ENCODE measurements around the gene CTNNBL1. TPM values are rescaled to one million over a fixed set of nuclear protein-coding genes. Genes with fewer than 3 reads are reported as not detected.
"Not testable (repeated sequence)": the region's sequence is repeated elsewhere in the genome, so short reads cannot be mapped to it uniquely, and the experiment has no call there.

The CTNNBL1 gene
- polyA plus RNA-seq, 2 donors: 30.2 to 39.6 TPM

DNA sequence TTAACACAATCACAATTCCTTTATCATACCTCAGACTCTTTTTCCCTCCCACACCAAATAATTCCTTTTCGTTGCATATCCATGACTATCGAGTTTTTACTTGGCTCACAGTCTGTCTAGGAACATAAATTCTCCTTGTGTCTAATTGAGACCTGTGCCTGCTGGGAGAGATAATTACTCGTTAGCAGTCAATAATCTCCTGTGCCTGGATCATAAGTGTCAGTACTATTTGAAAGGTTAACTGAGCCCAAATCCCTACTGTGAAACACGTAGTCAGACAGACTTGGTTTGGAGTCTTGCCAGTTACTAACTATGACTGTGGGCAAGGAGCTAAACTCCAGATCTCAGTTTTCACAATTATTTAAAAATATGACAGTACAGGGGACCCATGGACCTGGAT, 5.7 kb upstream of the CTNNBL1 start:
- no peaks in the 10 kb centered on the region for H3K27me3 ChIP-seq (ENCODE audit: control insufficient read depth in 1 of 2, insufficient read depth in 2 of 2, low read length in 2 of 2)
- WGBS, 2 donors: 68 to 73% methylated on average over 4 of the region's 4 CpGs
- H3K4me1 ChIP-seq (ENCODE audit: control insufficient read depth in 2 of 2, insufficient read depth in 2 of 2, low read length in 1 of 2): no peaks in the 10 kb centered on the region
- H3K9me3 ChIP-seq (ENCODE audit: control insufficient read depth in 2 of 2, insufficient read depth in 1 of 2, low read depth in 1 of 2, low read length in 1 of 2): no peaks in the 10 kb centered on the region
- no peaks in the 10 kb centered on the region for H3K36me3 ChIP-seq (ENCODE audit: control insufficient read depth in 2 of 2, insufficient read depth in 2 of 2, low read length in 1 of 2)
- no peak overlapping the region for H3K27ac ChIP-seq (ENCODE audit: low read depth in 2 of 2, low read length in 1 of 2)
- H3K4me3 ChIP-seq (ENCODE audit: low read depth in 1 of 2, low read length in 2 of 2): no peak overlapping the region

DNA sequence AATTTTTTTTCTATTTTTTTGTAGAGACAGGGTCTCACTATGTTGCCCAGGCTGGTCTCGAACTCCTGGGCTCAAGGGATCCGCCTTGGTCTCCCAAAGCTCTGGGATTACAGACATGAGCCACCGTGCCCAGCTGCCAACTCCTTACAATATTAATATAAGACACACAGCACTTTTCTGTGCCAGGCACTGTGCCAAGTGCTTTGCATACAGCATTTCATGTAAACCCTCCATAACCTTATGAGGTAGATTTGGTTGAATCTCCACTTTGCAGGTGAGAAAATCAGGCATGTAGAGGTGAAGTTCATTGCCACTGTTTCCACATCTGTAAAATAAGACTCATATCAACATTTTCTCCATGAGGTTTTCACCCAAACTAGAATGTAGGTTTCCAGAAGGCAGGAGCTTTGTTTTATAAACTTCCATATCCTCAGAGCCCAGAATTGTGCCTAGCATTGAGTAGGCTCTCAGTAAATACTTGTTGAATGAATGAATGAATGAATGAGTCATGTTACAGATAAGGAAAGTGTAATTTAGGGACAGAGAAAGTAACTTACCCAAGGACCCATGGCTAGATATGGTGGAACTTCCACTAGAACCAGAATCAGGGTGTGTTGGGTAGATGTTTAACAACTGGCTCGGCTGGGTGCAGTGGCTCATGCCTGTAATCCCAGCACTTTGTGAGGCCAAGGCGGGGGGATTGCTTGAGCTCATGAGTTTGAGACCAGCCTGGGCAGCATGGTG, 3.0 kb upstream of the CTNNBL1 start:
- H3K27ac ChIP-seq (ENCODE audit: low read depth in 2 of 2, low read length in 1 of 2): no peak overlapping the region
- no peak overlapping the region for H3K4me3 ChIP-seq (ENCODE audit: low read depth in 1 of 2, low read length in 2 of 2)
- no peaks in the 10 kb centered on the region for H3K9me3 ChIP-seq (ENCODE audit: control insufficient read depth in 2 of 2, insufficient read depth in 1 of 2, low read depth in 1 of 2, low read length in 1 of 2)
- WGBS, 2 donors: 69 to 70% methylated on average over 5 of the region's 5 CpGs
- no peaks in the 10 kb centered on the region for H3K27me3 ChIP-seq (ENCODE audit: control insufficient read depth in 1 of 2, insufficient read depth in 2 of 2, low read length in 2 of 2)
- peaks cover 0 to 2% of the 10 kb centered on the region in 2 donors for H3K4me1 ChIP-seq (ENCODE audit: control insufficient read depth in 2 of 2, insufficient read depth in 2 of 2, low read length in 1 of 2)
- H3K36me3 ChIP-seq (ENCODE audit: control insufficient read depth in 2 of 2, insufficient read depth in 2 of 2, low read length in 1 of 2): no peaks in the 10 kb centered on the region

DNA sequence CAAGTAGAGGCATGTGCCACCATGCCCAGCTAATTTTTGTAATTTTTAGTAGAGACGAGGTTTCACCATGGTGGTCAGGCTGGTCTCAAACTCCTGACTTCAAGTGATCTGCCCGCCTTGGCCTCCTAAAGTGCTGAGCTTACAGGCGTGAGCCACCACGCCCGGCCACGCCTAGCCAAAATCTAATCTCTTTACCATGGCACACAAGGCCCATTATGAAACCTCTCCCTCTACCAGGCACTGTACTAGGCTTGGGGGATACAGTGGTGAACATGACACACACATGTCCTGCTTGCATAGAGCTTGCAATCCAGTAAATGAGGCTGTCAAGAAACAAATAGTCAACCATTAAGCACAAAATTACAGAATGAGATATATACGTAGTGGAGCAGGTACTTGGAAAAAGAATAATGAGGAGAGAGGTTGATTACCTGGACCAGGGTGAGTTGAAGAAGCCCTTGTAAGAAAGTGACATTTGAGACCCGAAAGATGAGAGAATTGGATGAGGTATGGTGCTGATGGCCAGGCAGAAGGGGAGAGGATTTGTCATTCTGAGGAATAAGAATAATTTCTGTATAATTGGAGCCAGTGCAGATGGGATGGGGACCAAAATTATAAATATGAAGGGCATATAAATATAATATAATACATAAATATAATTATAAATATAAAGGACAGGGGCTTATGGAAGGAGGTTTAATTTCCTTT, 1.2 kb upstream of the CTNNBL1 start:
- H3K4me3 ChIP-seq (ENCODE audit: low read depth in 1 of 2, low read length in 2 of 2): no peak overlapping the region
- H3K27ac ChIP-seq (ENCODE audit: low read depth in 2 of 2, low read length in 1 of 2): no peak overlapping the region
- H3K4me1 ChIP-seq (ENCODE audit: control insufficient read depth in 2 of 2, insufficient read depth in 2 of 2, low read length in 1 of 2): peaks cover 0 to 2% of the 10 kb centered on the region in 2 donors
- WGBS, 2 donors: 85 to 92% methylated on average over 8 of the region's 8 CpGs
- no peaks in the 10 kb centered on the region for H3K36me3 ChIP-seq (ENCODE audit: control insufficient read depth in 2 of 2, insufficient read depth in 2 of 2, low read length in 1 of 2)
- no peaks in the 10 kb centered on the region for H3K9me3 ChIP-seq (ENCODE audit: control insufficient read depth in 2 of 2, insufficient read depth in 1 of 2, low read depth in 1 of 2, low read length in 1 of 2)
- no peaks in the 10 kb centered on the region for H3K27me3 ChIP-seq (ENCODE audit: control insufficient read depth in 1 of 2, insufficient read depth in 2 of 2, low read length in 2 of 2)

DNA sequence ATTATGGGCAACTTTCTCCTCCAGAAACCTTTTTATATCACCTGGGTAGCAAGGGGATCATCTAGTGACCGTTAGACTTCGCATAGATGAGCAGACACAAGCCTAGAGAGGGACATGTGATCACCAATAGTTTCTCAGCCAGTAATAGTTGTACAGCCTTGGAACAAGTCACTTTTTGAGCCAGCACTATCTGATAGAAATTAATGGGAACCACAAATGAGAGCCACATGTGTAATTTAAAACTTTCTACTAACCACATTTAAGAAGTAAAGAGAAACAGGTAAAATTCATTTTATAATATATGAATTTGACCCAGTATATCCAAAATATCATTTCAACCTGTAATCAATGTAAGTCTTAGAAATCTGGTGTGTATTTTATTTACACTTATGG, 592 bp upstream of the CTNNBL1 start:
- Histone ChIP-seq H3K4me1 (ENCODE audit: control insufficient read depth in 2 of 2, insufficient read depth in 2 of 2, low read length in 1 of 2) (peaks cover 0 to 2% of the 10 kb centered on the region in 2 donors), H3K4me3 (ENCODE audit: low read depth in 1 of 2, low read length in 2 of 2) (peak overlapping the region; percentile 24 to 95), H3K27ac (ENCODE audit: low read depth in 2 of 2, low read length in 1 of 2) (no peak overlapping the region), H3K27me3 (ENCODE audit: control insufficient read depth in 1 of 2, insufficient read depth in 2 of 2, low read length in 2 of 2) (no peaks in the 10 kb centered on the region), H3K9me3 (ENCODE audit: control insufficient read depth in 2 of 2, insufficient read depth in 1 of 2, low read depth in 1 of 2, low read length in 1 of 2) (no peaks in the 10 kb centered on the region), H3K36me3 (ENCODE audit: control insufficient read depth in 2 of 2, insufficient read depth in 2 of 2, low read length in 1 of 2) (no peaks in the 10 kb centered on the region)
- 78 to 79% methylated on average over 2 of the region's 2 CpGs for WGBS, 2 donors

DNA sequence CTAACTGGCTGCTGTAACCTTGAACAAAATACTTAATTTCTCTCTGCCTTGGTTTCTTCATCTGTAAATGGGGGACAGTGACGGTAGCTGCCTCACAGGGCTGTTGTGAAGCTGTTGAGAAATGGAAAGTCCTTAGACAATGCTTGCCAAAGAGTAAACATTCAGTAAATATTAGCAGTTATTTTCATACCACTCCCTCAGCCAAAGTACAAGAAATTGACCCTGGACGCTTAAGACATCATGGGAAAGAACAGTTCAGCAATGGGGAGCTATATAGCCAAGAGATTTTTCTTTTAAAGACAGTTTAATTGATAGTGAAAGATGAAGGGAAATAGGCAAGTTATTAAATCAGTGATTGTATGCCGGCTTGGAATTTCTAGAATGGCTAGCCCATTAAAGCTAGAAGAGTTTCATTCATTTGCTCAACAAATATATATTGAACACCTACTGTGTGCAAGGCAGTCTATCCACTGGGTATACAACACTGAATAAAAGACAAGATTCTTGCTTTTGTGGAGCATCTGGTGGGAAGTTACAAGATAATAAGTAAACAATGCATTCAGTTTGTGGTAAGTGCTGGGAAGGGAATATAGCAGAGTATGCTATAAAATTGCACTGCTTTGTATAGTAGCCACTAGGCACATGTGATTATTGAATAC, 2.0 kb downstream of the CTNNBL1 start:
- 65 to 73% methylated on average over 3 of the region's 3 CpGs for WGBS, 2 donors
- Histone ChIP-seq H3K4me1 (ENCODE audit: control insufficient read depth in 2 of 2, insufficient read depth in 2 of 2, low read length in 1 of 2) (peaks cover 0 to 2% of the 10 kb centered on the region in 2 donors), H3K36me3 (ENCODE audit: control insufficient read depth in 2 of 2, insufficient read depth in 2 of 2, low read length in 1 of 2) (no peaks in the 10 kb centered on the region), H3K4me3 (ENCODE audit: low read depth in 1 of 2, low read length in 2 of 2) (no peak overlapping the region), H3K9me3 (ENCODE audit: control insufficient read depth in 2 of 2, insufficient read depth in 1 of 2, low read depth in 1 of 2, low read length in 1 of 2) (no peaks in the 10 kb centered on the region), H3K27me3 (ENCODE audit: control insufficient read depth in 1 of 2, insufficient read depth in 2 of 2, low read length in 2 of 2) (no peaks in the 10 kb centered on the region), H3K27ac (ENCODE audit: low read depth in 2 of 2, low read length in 1 of 2) (no peak overlapping the region)

DNA sequence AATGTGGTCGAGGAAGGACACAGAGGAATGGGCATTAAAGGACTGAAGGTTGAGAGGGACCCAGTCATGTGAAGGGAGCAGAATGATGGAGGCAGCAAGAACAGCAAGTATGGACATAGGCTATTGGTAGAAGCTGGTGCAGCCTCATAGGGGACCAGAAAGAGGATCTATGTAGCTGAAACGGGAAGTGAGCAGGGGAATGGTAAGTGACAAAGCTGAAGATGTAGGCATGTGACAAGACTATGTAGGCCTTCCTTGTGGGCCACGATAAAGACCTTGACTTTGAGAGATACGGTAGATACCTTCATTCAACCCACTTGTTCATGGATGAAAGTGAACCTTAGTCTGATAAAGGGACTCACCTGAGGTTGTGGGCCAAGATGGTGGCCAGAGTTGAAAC, 3.5 kb downstream of the CTNNBL1 start:
- H3K27ac ChIP-seq (ENCODE audit: low read depth in 2 of 2, low read length in 1 of 2): no peak overlapping the region
- H3K9me3 ChIP-seq (ENCODE audit: control insufficient read depth in 2 of 2, insufficient read depth in 1 of 2, low read depth in 1 of 2, low read length in 1 of 2): no peaks in the 10 kb centered on the region
- H3K4me3 ChIP-seq (ENCODE audit: low read depth in 1 of 2, low read length in 2 of 2): no peak overlapping the region
- no peaks in the 10 kb centered on the region for H3K36me3 ChIP-seq (ENCODE audit: control insufficient read depth in 2 of 2, insufficient read depth in 2 of 2, low read length in 1 of 2)
- no peaks in the 10 kb centered on the region for H3K27me3 ChIP-seq (ENCODE audit: control insufficient read depth in 1 of 2, insufficient read depth in 2 of 2, low read length in 2 of 2)
- WGBS, 2 donors: 90 to 95% methylated on average over 4 of the region's 4 CpGs
- H3K4me1 ChIP-seq (ENCODE audit: control insufficient read depth in 2 of 2, insufficient read depth in 2 of 2, low read length in 1 of 2): peaks cover 0 to 2% of the 10 kb centered on the region in 2 donors

DNA sequence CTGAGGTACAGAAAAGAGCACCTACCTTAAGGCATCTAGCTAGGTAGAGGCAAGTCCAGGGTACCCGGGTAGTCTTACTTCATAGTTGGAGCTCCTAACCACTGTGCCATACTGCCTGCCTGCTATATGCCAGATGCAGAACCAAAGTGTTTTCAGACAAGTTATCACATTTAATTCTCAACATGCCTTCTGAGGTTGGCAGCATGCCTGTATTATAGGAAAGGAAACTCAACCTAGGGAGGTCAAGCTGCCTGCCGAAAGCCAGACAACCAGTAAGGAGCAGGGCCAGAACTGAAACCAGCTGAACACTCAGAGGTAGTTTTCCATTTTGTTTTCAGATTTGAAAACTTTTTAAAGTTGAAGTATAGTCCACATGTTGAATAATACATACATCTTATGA, 5.4 kb downstream of the CTNNBL1 start:
- WGBS, 2 donors: 61 to 75% methylated on average over 2 of the region's 2 CpGs
- no peak overlapping the region for H3K27ac ChIP-seq (ENCODE audit: low read depth in 2 of 2, low read length in 1 of 2)
- no peak overlapping the region for H3K4me3 ChIP-seq (ENCODE audit: low read depth in 1 of 2, low read length in 2 of 2)
- H3K27me3 ChIP-seq (ENCODE audit: control insufficient read depth in 1 of 2, insufficient read depth in 2 of 2, low read length in 2 of 2): no peaks in the 10 kb centered on the region
- no peaks in the 10 kb centered on the region for H3K9me3 ChIP-seq (ENCODE audit: control insufficient read depth in 2 of 2, insufficient read depth in 1 of 2, low read depth in 1 of 2, low read length in 1 of 2)
- H3K36me3 ChIP-seq (ENCODE audit: control insufficient read depth in 2 of 2, insufficient read depth in 2 of 2, low read length in 1 of 2): no peaks in the 10 kb centered on the region
- H3K4me1 ChIP-seq (ENCODE audit: control insufficient read depth in 2 of 2, insufficient read depth in 2 of 2, low read length in 1 of 2): peaks cover 0 to 2% of the 10 kb centered on the region in 2 donors

DNA sequence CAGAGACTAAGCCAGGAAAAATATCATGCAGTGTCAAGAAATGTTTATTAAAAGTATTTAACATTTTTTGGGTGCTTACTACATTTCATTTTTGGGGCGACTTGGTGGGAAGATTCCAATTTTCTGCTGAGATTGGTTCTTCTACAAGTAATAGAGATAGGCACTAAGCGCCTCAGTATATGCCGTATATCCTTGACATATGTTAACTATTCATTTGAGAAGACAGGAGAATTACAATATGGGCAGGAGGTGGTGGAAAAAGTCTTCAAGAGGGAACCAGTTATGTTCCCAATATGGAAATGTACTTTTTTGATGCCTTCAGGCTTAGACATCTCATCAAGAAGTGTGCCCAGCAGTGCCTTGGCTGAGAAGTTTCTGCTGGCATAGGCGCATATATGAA, 6.5 kb downstream of the CTNNBL1 start:
- no peaks in the 10 kb centered on the region for H3K36me3 ChIP-seq (ENCODE audit: control insufficient read depth in 2 of 2, insufficient read depth in 2 of 2, low read length in 1 of 2)
- 95 to 97% methylated on average over 4 of the region's 4 CpGs for WGBS, 2 donors
- H3K27me3 ChIP-seq (ENCODE audit: control insufficient read depth in 1 of 2, insufficient read depth in 2 of 2, low read length in 2 of 2): no peaks in the 10 kb centered on the region
- H3K4me3 ChIP-seq (ENCODE audit: low read depth in 1 of 2, low read length in 2 of 2): no peak overlapping the region
- H3K27ac ChIP-seq (ENCODE audit: low read depth in 2 of 2, low read length in 1 of 2): no peak overlapping the region
- H3K9me3 ChIP-seq (ENCODE audit: control insufficient read depth in 2 of 2, insufficient read depth in 1 of 2, low read depth in 1 of 2, low read length in 1 of 2): no peaks in the 10 kb centered on the region
- H3K4me1 ChIP-seq (ENCODE audit: control insufficient read depth in 2 of 2, insufficient read depth in 2 of 2, low read length in 1 of 2): no peaks in the 10 kb centered on the region

DNA sequence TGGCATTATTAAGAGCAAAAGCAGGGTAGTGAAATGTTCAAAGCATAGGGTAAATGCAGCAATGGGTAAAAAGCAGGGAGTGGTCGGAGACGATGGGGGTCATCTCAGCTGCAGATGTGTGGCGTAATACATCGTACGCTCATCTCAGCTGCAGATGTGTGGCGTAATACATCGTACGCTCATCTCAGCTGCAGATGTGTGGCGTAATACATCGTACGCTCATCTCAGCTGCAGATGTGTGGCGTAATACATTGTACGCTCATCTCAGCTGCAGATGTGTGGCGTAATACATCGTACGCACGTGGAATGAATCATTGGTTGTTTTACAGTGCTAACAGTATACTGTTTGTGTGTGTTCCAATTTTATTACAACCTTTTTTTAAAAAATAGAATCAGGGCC, 7.8 kb downstream of the CTNNBL1 start:
- H3K4me3 ChIP-seq (ENCODE audit: low read depth in 1 of 2, low read length in 2 of 2); H3K36me3 ChIP-seq (ENCODE audit: control insufficient read depth in 2 of 2, insufficient read depth in 2 of 2, low read length in 1 of 2); H3K9me3 ChIP-seq (ENCODE audit: control insufficient read depth in 2 of 2, insufficient read depth in 1 of 2, low read depth in 1 of 2, low read length in 1 of 2); H3K27ac ChIP-seq (ENCODE audit: low read depth in 2 of 2, low read length in 1 of 2); H3K27me3 ChIP-seq (ENCODE audit: control insufficient read depth in 1 of 2, insufficient read depth in 2 of 2, low read length in 2 of 2); H3K4me1 ChIP-seq (ENCODE audit: control insufficient read depth in 2 of 2, insufficient read depth in 2 of 2, low read length in 1 of 2): not testable (repeated sequence)
- 77 to 80% methylated on average over 17 of the region's 17 CpGs for WGBS, 2 donors

Measured in esophagus (tissue), 2 donors.